CD4-positive, alpha-beta T cell treated with Interleukin-17A for 4 hours (primary cell): ENCODE data around the gene MCC.

Experiments used
- DNase-seq: peaks from one replicate; pipeline ENCODE4 v3.0.0-alpha.2; 2020; ENCODE audit warnings: mixed read lengths

The MCC gene

DNA sequence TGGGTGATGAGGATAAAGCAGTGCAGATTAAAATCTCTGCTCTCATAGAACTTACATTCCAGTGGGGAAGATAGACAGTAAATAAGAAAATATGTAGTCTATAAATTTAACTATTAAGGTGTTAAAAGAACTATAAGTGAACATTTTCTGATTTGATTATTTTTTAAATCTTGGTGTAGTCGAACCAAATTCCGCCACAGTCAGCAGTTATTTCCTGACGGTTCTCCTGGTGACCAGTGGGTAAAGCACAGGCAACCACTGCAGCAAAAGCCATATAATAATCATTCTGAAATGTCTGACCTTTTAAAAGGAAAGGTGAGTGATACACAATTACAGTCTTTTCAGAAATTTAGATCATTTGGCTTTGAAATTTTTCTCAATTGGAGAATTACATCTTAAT lies 484.5 kb downstream of the MCC start:
- DNase-seq, result no peak

DNA sequence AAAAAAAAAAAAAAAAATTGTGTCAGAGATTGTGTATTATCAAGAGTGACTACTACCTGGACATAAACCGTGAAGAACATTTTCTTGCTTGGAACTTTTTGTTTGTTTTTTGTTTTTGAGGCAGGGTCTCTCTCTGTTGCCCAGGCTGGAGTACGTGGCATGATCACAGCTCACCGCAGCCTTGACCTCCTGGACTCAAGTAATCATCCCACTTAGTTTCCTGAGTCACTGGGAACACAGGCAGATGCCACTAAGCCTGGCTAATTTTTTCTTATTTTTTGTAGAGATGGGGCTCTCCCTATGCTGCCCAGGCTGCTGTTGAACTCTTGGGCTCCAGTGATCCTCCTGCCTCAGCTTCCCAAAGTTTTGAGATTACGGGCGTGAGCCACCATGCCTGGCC lies 485.8 kb downstream of the MCC start:
- no peak for DNase-seq

DNA sequence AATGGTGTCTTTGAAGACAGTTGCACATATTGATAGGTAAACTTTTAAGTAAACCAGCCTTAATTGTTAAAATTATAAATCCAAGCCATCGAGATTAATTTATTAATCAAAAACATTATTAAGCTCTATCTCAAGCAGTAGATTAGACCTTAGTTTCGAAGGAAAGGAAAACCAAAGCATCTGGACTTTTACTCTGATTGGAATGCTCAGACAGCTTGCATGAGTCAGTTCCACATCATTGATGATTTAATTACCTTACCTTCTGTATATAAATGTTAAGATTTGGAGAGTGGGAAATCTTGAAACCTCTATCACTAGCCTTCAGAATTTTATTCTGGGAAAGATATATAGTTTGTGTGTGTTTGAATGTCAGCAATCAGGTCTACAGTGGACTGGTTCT lies 487.8 kb downstream of the MCC start:
- no peak for DNase-seq

DNA sequence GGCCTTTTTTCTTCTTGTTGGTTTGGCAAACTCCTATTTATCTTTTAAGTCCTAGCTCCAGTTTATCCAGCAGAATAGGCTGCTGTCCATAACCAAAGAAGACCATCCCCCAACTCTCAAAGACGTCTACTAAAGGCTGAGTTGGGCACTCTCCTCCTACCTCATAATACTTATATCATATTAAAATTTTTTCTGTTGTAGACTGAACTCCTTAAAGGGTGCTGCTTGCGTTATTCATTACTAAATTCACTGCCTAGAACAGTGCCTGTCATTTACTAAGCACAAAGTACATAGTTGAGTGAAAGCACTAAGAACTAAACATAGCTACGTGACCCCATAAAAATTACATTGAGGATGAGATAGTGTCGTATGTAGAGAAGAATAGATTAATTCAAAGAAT lies 490.0 kb downstream of the MCC start:
- no peak for DNase-seq

DNA sequence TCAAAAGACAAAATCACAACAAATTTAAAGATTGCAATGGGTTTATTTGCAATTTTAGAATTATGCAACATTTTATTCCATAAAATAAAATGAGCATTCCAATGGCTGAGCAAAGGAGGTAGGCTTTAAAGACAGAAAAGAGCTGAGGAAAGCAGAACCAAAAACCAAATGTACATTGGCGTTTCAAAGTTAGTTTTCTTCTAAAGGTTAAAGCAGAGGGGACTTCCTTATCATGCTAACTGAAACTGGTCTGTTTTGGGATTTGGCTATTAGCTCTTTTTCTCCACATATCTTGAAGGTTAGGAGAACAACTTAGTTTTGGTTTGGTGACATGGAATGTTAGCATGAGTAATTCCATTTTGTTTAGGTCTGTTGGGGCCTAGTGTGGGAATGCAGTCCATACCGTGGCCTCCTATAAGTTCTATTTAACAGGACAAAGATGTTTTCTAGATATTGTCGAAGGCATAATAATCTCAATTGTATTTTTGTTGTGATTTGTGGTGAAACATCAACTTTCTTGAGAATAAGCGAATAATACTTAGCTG lies 491.4 kb downstream of the MCC start:
- no peak for DNase-seq

DNA sequence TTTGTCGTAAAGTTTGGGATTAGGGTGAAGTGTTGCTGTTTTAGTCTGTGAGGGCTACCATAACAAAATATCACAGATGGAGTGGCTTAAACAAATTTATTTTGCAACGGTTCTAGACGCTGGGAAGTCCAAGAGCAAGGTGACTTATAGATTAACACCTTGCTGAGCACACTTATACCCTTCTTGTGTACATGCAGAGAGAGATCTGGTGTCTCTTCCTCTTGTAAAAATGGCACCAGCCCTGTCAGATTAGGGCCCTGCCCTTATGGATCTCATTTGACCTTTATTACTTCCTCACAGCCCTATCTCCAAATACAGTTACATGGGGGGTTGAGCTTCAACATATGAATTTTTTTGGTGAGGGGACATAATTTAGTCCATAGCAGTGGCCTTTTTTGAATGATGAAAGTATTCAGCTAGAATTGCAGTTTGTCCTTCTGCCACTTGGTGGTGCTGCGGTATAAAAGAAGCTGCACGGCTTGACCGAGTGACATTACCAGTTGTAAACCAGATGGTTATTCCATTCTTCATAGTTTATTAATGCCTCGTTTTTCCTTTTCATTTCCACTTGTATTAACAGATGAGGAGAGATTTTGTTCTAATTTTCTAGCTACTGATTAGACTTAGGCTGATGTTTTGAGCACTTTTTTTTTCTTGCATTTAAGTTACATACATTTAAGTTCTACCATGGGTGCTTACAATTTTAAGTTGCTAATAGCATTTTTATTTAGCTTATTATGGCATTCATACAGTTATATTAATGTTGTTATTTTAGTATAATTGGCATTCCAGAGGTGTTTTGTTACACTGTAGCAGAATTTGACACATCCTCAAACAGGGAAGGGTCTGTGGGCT lies 492.3 kb downstream of the MCC start:
- DNase-seq, result peak; percentile 82

DNA sequence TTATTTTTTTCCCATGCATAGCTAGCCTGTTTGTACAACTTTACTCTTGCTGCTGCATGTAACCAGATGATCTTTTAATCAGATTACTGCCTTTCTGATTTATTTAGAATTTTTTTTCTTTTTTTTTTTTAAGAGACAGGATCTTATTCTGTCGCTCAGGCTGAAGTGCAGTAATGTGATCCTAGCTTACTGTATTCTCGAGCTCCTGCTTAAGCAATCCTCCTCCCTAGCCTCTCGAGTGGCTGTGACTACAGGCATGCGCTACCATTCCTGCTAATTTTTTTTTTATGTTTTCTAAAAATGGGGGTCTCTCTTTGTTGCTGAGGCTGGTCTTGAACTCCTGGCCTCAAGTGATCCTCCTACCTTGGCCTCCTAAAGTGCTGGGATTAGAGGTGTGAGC lies 502.0 kb downstream of the MCC start:
- DNase-seq, result no peak

DNA sequence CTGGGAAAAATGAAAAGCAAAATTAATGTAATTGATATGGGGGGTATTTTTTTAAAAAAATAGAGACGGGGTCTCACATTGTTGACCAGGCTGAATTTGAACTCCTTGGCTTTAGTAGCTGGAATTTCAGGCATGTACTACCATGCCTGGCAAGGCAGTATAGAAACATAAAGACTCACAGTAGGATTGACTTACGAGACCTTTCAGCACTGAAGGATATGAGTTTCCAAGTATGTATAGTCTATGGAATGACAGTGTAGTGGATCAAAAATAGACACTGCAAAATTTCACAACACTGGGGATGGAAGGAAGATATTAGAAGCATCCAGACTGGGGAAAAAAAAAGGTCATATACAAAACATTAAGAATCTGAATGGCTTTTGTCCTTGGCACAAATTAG lies 504.9 kb downstream of the MCC start:
- DNase-seq, result no peak

DNA sequence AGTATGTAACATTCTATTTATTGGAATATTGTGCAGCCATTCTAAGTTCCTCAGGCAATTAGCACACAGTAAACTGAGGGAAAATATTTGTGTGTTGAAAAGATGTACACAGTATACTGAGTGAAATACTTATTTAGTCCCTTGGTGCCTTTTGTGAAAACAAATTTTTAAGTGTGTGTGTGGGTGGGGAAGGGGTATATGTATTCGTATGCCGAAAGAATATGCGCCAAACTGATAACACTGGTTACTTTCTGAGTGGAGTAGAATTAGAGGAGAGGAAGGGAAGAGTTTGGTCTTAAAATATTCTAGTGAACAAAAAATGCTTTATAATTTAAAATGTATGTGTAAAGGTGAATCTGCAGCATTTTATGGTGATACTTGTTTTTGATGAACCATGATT lies 508.5 kb downstream of the MCC start:
- no peak for DNase-seq

DNA sequence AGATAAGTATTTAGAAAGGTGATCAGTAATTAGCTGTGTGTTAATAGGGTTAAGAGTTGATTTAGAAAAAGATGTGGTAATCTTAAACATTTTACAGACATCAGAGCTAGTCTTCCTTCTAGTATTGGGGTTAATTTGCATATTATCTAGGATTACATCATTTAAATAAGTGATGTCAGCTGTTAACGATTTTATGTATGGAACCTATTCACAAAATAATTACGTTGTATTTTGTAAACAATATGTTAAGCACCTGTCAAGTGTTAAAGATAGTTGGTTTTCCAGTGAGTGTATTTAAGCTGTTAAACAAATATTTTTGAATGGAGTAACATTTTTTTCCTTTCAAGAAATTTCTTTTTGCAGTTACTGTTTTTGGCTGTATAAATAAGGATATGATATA lies 509.4 kb downstream of the MCC start:
- no peak for DNase-seq

DNA sequence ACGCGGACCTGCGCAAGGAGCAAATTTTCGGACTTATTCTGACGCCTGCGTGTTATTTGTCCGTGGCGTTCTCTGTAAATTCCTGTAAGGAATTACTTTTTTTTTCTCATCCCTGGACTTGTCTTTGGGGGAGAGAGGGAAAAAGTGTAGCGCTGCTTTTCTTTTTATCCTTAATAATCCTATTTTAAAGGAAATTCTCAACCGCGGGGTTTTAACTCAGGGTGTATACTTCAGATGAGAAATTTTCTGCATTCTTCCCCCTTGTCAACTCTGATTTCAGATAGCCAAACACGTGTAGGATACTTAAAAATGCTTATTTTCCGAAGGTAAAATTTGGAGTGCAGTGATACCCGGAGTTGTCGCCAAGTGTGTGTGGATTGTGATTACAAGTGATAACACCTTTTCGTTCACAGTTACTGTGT lies 510.8 kb downstream of the MCC start:
- no peak for DNase-seq

DNA sequence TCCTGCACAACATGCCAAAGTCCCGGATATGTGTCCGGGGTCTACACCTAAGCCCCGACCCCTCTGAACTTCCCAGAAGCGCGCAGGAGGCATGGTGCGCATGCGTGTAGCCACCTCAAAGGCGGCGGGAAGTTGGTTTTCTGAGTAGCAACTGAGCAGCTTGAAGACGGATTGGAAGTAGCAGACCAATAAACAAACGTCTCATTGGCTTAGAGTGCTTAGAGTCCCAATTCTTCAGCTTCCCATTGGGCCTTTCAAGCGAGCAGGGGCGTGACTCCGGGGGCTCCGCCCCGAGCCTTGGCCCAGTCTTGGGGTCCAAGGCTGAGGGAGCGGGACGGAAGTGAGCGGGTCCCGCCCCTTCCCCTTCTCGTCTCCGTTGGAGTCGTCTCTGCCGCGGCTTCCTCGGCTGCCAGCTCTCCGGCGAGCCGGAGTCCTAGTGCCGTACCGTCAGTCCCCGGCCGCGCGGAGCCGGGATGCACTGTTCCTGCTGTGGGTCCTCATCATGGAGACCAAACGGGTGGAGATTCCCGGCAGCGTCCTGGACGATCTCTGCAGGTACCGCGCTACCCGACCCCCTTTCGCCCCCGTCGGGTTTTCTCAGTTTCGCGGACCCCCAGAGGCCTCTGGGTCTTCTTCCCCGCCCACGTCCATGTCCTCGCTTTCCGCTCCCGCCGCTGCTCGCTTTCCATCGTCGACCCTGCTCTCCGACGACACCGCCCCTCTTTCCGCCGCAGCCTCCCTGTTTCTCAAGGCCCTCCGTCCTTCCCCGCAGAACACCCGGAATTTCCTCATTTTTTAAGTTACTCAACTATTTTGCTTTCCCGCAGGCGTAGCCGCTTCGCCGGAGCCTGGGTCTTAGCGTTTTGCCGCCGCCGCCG lies 511.6 kb downstream of the MCC start, which contains the start of gene DCP2:
Gene DCP2, plus strand, starts transcription at position 367 of the 878 bp plus-strand sequence. Its CDS starts 136 bp downstream, at position 503.
- DNase-seq, result peak; percentile 98

DNA sequence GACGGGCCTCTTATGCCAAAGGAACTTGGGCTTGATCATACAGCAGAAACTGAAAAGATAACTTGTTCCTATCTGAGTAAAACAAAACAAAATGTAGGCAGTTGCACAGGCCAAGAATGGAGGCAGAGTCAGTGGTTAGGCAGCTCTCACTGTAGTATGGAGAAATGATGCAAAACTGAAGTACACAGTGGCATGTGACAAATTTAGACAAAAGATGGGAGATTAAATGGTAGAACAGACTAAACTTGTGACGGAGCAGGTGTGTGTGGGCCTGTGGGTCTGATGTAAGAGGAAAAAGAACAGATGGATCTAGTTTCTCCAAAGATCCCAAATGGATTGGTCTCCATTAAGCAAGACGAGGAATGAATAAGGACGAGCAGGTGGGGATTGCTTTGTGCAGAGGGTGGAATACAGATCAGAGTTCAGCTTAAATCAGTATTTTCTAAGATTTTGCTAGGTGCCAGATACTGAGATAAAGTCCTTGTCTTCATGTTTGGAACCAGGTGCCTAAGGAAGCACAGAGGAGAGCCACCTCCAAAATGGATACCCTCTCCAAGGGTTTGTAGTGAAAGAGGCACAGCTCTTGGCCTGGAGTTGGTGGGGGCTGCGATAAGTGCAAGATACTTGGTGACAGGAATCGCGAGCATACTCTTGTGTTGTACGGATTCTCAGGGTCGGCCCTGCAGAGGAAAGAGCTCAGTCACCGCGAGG lies 512.4 kb downstream of the MCC start:
- DNase-seq, result no peak

DNA sequence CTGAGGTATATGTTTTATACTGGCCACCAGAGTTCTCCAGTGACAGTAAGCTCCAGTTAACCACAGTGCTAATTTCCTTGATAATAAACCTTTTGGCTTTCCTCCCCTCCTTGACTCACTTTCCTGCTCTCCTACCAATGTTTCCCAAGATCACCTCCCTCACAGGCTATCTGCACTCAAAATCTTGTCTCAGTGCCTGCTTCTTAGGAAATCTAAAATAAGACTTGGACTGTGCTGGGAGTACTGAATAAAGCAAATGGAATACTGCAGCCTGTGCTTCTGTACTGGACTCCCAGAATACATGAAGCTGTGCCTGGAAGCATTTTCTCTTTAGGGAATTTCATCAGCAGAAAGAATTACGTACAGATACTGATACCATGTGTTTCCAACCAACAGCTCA lies 513.4 kb downstream of the MCC start:
- no peak for DNase-seq

DNA sequence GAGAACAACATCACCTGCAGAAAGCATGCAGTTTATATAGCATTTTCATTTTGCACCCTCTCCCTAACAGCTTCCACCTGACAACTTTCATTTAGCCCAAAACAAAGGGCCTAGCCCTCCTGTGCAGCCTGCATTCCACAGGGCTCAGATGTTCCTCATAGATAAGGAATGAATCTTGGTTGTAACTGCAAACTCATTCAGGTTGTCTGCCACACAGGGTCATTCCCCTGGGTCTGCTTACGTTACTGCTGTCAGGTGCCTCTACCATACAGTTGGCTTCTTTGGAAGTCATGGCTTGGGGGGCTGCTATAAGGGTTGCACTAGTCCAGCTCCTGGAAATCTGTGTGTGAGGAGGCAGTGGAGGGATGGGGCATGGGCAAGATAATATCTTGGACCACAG lies 514.3 kb downstream of the MCC start:
- no peak for DNase-seq

DNA sequence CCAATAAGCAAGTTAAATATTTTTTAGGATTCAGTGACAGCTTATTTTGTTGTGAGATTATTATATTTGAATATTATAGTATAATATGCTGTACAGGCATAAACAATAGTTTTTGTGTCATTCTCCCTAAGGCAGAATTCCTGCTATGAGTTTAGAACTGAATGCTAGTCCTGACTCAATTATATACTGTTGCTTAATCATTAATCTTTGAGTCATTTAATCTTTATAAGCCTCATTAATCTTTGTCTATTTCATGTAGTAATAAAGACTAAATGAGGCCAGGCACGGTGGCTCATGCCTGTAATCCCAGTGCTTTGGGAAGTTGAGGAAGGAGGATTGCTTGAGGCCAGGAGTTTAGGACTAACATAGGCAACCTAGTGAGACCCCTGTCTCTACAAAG lies 515.2 kb downstream of the MCC start:
- no peak for DNase-seq
